Activated CD4-positive, alpha-beta T cell treated with anti-CD3 and anti-CD28 coated beads, Interleukin-10, Interleukin-2, amounts not matched to agents 100 ng/mL and 50 ng/mL, durations not matched to agents 16 hours and 8 hours (primary cell): ENCODE results near the gene NDUFAB1.
"Not testable (repeated sequence)": the region's sequence is repeated elsewhere in the genome, so short reads cannot be mapped to it uniquely, and the experiment has no call there.

ENCODE experiments used
- DNase-seq: peaks from one replicate; pipeline ENCODE4 v3.0.0-alpha.2; 2020

The NDUFAB1 gene

GRCh38 chr16:23544436-23544835 lies 51.7 kb downstream of the NDUFAB1 start:
- DNase-seq, result no peak

DNA sequence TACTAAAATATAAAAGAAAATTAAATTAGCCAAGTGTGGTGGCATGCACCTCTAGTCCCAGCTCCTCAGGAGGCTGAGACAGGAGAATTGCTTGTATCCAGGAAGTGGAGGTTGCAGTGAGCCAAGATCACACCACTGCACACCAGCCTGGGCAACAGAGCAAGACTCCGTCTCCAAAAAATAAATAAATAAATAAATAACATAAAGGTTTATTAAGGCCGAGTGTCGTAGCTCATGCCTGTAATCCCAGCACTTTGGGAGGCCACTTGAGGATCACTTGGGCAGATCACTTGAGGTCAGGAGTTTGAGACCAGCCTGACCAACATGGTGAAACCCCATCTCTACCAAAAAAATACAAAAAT lies 55.3 kb downstream of the NDUFAB1 start:
- DNase-seq, result not testable (repeated sequence)

DNA sequence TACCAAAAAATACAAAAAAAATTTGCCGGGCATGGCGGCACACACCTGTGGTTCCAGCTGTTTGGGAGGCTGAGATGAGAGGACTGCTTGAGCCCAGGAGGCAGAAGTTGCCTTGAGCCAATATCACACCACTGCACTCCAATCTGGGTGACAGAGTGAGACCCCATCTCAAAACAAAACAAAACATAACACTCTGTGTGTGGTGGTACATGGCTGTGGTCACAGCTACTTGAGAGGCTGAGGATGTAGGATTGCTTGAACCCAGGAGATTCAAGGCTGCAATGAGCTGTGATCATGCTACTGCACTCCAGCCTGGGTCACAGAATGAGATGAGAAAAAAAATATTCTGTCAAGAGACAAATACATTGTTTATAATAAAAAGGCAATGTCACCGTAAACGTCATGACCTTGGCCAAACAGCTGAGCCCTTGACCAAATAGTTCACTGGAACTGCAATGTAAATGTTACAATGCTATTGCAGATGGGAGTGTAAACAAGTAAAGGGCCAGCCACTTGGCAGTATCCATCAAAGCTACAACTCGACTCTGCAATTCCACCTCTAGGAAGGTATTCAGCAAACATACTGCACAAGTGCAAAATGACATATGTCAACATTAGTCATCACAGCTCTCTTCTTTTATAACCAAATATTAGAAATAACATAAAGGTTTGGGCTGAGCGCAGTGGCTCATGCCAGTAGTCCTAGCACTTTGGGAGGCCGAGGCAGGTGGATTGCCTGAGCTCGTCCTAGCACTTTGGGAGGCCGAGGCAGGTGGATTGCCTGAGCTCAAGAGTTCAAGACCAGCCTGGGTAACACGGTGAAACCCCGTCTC lies 55.9 kb downstream of the NDUFAB1 start:
- no peak for DNase-seq

- DNase-seq, result no peak
Measured at GRCh38 chr16:23538919-23539278, 57.2 kb downstream of the NDUFAB1 start.

DNA sequence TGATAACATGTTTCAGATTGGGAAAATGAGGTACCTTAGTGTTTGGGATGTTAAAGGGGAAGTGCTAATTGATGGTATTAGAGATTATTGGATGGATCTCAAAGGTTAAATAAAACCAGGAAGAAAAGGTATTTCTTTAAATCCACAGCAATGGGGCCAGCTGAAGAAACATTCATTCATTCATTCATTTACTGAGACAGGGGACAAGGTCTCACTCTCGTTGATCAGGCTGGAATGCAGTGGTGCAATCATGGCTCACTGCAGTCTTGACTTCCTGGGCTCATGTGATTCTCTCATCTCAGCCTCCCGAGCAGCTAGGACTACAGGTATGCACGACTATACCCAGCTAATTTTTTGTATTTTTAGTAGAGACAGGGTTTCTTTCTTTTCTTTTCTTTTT lies 58.7 kb downstream of the NDUFAB1 start:
- no peak for DNase-seq

DNA sequence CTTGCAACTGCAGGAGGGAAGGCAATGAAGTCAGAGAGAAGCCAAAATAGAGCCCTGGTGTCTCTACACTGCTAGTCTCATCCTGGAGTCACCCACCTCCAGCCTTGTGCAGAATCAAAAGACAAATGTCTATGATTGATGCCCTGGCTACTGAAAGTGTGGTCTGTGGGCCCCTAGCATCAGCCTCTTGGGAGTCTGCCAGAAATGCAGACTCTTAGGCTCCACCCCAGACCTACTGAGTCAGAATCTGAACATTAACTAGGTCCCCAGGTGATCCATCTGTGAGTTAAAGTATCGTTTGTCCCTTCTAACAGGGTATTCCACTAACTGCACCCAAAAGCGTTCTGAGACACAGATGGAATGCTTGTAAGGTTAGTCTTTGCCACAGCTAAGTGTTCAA lies 60.2 kb downstream of the NDUFAB1 start:
- DNase-seq, result no peak

- no peak for DNase-seq
Measured at GRCh38 chr16:23534868-23535860, 61.0 kb downstream of the NDUFAB1 start.

DNA sequence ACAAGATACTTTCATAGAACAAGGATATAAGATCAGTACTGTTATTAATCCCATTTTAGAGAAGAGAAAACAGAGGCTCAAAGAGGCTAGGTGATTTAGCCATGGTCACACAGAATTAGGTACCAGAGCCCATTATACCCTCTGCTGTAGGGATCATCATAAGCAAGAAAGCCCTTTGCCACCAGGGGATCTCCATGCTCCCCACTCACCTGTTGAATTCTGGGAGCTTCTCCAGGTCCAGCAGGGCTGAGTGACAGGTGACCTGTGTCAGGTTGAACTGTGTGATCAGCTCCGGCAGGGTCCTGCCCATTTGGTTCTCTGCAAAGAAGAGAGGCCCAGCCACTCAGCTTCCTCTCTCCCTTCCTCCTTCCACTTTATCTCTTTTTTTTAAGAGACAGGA lies 63.7 kb downstream of the NDUFAB1 start:
- no peak for DNase-seq
